ENCODE data around the gene FBRS. TPM values are rescaled to one million over a fixed set of nuclear protein-coding genes. Genes with fewer than 3 reads are reported as not detected.

The FBRS gene
- total and polyA plus RNA-seq, 2 of the 8 experiments (the other 6 are each of a cell fraction or from before 2014, with no cell fraction given), result 2.4 to 13.9 TPM

DNA sequence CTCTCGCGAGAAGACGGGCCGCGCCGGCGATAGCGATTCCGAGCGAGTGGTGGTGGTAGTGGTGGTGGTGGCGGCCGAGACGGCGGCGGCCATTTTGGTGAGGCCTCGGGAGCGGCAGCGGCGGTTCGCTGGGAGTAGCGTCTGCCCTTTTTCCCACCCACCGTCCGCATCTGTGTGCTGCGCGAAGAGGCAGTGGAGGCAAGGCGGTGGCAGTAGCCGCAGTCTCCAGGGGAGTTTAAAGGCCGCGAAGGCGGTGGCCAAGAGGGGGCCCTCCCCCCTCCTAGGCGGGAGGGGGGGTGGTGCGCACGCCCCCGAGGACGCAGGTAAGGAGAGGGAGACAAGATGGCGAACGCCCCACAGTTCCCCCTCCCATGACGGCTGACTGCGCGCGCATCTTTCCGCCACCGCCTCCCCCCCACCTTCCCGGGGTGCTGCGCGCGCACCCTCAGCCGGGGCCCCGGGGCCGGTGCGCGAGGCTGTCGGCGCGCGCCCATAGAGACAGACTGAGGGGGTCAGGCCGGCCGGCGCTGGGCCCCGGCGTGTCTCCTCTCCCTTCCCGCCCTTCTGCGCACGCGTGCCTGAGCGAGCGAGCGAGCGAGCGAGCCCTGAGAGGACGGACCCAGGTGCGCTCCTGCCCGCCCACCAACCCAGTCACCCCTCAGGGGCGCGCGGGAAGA, 40.0 kb downstream of the FBRS start (continued):
- TF ChIP-seq KDM1A (IDR thresholded peaks at IDR 0.05; ENCODE audit: borderline replicate concordance, low read length), result no peak
- TF ChIP-seq NRF1 (IDR thresholded peaks at IDR 0.05; ENCODE audit: low read depth, low read length), result peak; percentile 46; the same call in 1 of the 2 replicates
- TF ChIP-seq POLR2A (IDR thresholded peaks at IDR 0.05; ENCODE audit: control extremely low read depth in 1 of 2, low read depth in 2 of 2, low read length in 2 of 2), result peak; percentile 96 to 97
- no peak for TF ChIP-seq SIX5 (IDR thresholded peaks at IDR 0.05; ENCODE audit: low read depth, low read length)
- peak; percentile 96 for TF ChIP-seq POLR2AphosphoS5 (IDR thresholded peaks at IDR 0.05; ENCODE audit: low read depth, low read length)
- no peak for TF ChIP-seq EGR1 (IDR thresholded peaks at IDR 0.05; ENCODE audit: borderline replicate concordance, low read depth, low read length)
- TF ChIP-seq ASH2L (IDR thresholded peaks at IDR 0.05; ENCODE audit: low read length), result peak; percentile 74
- peak; percentile 99 for TF ChIP-seq PHF8 (conservative IDR thresholded peaks at IDR 0.05; ENCODE audit: low read depth, low read length)
- no peak for TF ChIP-seq BACH1 (IDR thresholded peaks at IDR 0.05; ENCODE audit: low read length)
- peak; percentile 77; the same call in 1 of the 2 replicates for TF ChIP-seq GTF2F1 (IDR thresholded peaks at IDR 0.05; ENCODE audit: borderline replicate concordance, low read depth, low read length)
